ENCODE data around the gene CPA2.

GRCh38 chr7:130226333-130226732, 40.3 kb upstream of the CPA2 start:
- TF ChIP-seq POLR2AphosphoS5 (IDR thresholded peaks at IDR 0.05) (no peak), CTCF (IDR thresholded peaks at IDR 0.05) (no peak)

All from sigmoid colon (tissue), 4 donors.